HEK293 (cell line): ENCODE data around the gene TSHZ3.

Source experiments
- KLF10 ChIP-seq: fragments of 450-650 bp; IDR thresholded peaks from 2 replicates; pipeline ENCODE4 v1.5.1; 2018; ENCODE audit warnings: missing biosample characterization, mild to moderate bottlenecking, missing genetic modification characterization
- KLF7 ChIP-seq: fragments of 450-650 bp; formaldehyde crosslinking; IDR thresholded peaks from 2 replicates; pipeline ENCODE4 v1.5.1; 2016; ENCODE audit warnings: missing biosample characterization, missing genetic modification characterization, borderline replicate concordance
- PRDM1 ChIP-seq: fragments of 450-650 bp; formaldehyde crosslinking; IDR thresholded peaks from 2 replicates; pipeline ENCODE4; 2016; ENCODE audit warnings: missing biosample characterization, missing genetic modification characterization
- SALL2 ChIP-seq: fragments of 450-650 bp; formaldehyde crosslinking; IDR thresholded peaks from 2 replicates; pipeline ENCODE4 v1.5.0; 2017; ENCODE audit warnings: missing biosample characterization, mild to moderate bottlenecking, missing genetic modification characterization, borderline replicate concordance
- SCRT1 ChIP-seq: fragments of 450-650 bp; formaldehyde crosslinking; IDR thresholded peaks from 2 replicates; pipeline ENCODE4 v1.5.1; 2016; ENCODE audit warnings: missing biosample characterization, missing genetic modification characterization, borderline replicate concordance
- SCRT2 ChIP-seq: fragments of 450-650 bp; formaldehyde crosslinking; IDR thresholded peaks from 2 replicates; pipeline ENCODE4 v1.5.1; 2016; ENCODE audit warnings: missing biosample characterization, missing genetic modification characterization
- ZBTB8A ChIP-seq: fragments of 450-650 bp; formaldehyde crosslinking; IDR thresholded peaks from 2 replicates; pipeline ENCODE4 v1.5.1; 2016; ENCODE audit warnings: missing biosample characterization, missing genetic modification characterization
- ZFHX2 ChIP-seq: fragments of 450-650 bp; formaldehyde crosslinking; conservative IDR thresholded peaks from 2 replicates; pipeline ENCODE4 v1.5.1; 2016; ENCODE audit warnings: missing biosample characterization, missing genetic modification characterization
- ZNF114 ChIP-seq: fragments of 450-650 bp; formaldehyde crosslinking; IDR thresholded peaks from 2 replicates; pipeline ENCODE4 v1.5.0; 2017; ENCODE audit warnings: missing biosample characterization, missing genetic modification characterization
- ZNF16 ChIP-seq: fragments of 450-650 bp; formaldehyde crosslinking; IDR thresholded peaks from 2 replicates; pipeline ENCODE4 v1.5.1; 2016; ENCODE audit warnings: low read depth, missing biosample characterization, missing genetic modification characterization
- ZNF2 ChIP-seq: fragments of 450-650 bp; formaldehyde crosslinking; IDR thresholded peaks from 2 replicates; pipeline ENCODE4 v1.5.1; 2016; ENCODE audit warnings: missing biosample characterization, missing genetic modification characterization
- ZNF266 ChIP-seq: fragments of 450-650 bp; formaldehyde crosslinking; IDR thresholded peaks from 2 replicates; pipeline ENCODE4 v1.5.1; 2016; ENCODE audit warnings: missing biosample characterization, missing genetic modification characterization, low read depth
- ZNF350 ChIP-seq: fragments of 450-650 bp; formaldehyde crosslinking; IDR thresholded peaks from 2 replicates; pipeline ENCODE4 v1.5.0; 2017; ENCODE audit warnings: missing biosample characterization, mild to moderate bottlenecking, missing genetic modification characterization
- ZNF404 ChIP-seq: fragments of 450-650 bp; formaldehyde crosslinking; IDR thresholded peaks from 2 replicates; pipeline ENCODE4 v1.5.1; 2017; ENCODE audit warnings: missing biosample characterization, missing genetic modification characterization
- ZNF423 ChIP-seq: fragments of 450-650 bp; formaldehyde crosslinking; IDR thresholded peaks from 2 replicates; pipeline ENCODE4 v1.5.1; 2016; ENCODE audit warnings: missing biosample characterization, missing genetic modification characterization
- ZNF785 ChIP-seq: fragments of 450-650 bp; formaldehyde crosslinking; IDR thresholded peaks from 2 replicates; pipeline ENCODE4 v1.5.1; 2016; ENCODE audit warnings: missing biosample characterization, missing genetic modification characterization
- ZXDB ChIP-seq: fragments of 450-650 bp; formaldehyde crosslinking; IDR thresholded peaks from 2 replicates; pipeline ENCODE4 v1.5.1; 2016; ENCODE audit warnings: missing biosample characterization, missing genetic modification characterization
- TF ChIP-seq, protein P1 (sequence below): fragments of 450-650 bp; formaldehyde crosslinking; IDR thresholded peaks from 2 replicates; pipeline ENCODE4 v1.5.1; 2016; ENCODE audit warnings: missing biosample characterization, missing genetic modification characterization
- TF ChIP-seq, protein P2 (sequence below): fragments of 450-650 bp; formaldehyde crosslinking; IDR thresholded peaks from 2 replicates; pipeline ENCODE4 v1.5.1; 2016; ENCODE audit warnings: missing biosample characterization, missing genetic modification characterization
- TF ChIP-seq, protein P3 (sequence below): fragments of 450-650 bp; formaldehyde crosslinking; IDR thresholded peaks from 2 replicates; pipeline ENCODE4 v1.5.1; 2016; ENCODE audit warnings: missing biosample characterization, missing genetic modification characterization, low read depth
- TF ChIP-seq, protein P4 (sequence below): fragments of 450-650 bp; formaldehyde crosslinking; IDR thresholded peaks from 2 replicates; pipeline ENCODE4 v1.5.1; 2016; ENCODE audit warnings: missing biosample characterization, missing genetic modification characterization
- TF ChIP-seq, protein P5 (sequence below): fragments of 450-650 bp; formaldehyde crosslinking; IDR thresholded peaks from 2 replicates; pipeline ENCODE4 v1.5.1; 2016; ENCODE audit warnings: missing biosample characterization, missing genetic modification characterization
- TF ChIP-seq, protein P6 (sequence below): fragments of 450-650 bp; formaldehyde crosslinking; IDR thresholded peaks from 2 replicates; pipeline ENCODE4 v1.5.1; 2016; ENCODE audit warnings: missing biosample characterization, missing genetic modification characterization
- TF ChIP-seq, protein P7 (sequence below): fragments of 450-650 bp; formaldehyde crosslinking; IDR thresholded peaks from 2 replicates; pipeline ENCODE4 v1.5.1; 2016; ENCODE audit warnings: missing biosample characterization, missing genetic modification characterization

TSHZ3 gene

DNA sequence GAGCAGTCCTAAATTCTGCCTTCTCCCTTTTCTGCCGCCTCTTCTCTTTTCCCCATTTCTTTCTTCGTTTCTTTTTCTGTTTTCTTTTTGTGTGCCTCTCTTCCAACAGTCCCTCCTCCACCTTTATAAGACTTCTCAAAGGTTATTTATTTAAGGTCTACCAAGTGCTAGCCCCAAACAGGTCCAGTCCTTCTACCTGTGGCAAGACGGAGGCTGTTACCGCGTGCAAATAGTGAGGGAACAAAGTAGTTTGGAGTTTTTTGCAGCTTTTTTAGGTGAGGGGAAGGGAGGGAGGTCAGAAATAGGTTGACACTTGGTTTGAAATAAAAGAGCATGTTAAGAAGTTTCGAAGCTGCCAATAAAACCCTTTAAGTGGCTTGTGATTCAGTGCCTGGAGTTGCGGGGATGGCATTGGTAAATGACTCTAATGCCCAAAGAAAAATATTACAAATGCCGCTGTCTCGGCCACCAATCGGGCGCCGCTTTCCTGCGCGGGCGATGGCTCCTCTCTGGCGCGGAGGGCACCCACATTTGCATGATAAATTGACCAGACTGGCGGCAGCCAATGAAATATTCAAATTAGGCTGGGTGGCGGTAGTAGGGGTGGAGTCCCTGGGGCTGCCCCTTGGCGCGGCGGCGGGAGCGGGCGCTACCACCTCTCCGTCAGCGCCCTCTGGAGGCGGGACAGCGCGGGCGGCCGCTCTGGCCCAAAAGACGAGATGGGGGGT, 7.5 kb upstream of the TSHZ3 start (continued):
- TF ChIP-seq, protein P1, sequence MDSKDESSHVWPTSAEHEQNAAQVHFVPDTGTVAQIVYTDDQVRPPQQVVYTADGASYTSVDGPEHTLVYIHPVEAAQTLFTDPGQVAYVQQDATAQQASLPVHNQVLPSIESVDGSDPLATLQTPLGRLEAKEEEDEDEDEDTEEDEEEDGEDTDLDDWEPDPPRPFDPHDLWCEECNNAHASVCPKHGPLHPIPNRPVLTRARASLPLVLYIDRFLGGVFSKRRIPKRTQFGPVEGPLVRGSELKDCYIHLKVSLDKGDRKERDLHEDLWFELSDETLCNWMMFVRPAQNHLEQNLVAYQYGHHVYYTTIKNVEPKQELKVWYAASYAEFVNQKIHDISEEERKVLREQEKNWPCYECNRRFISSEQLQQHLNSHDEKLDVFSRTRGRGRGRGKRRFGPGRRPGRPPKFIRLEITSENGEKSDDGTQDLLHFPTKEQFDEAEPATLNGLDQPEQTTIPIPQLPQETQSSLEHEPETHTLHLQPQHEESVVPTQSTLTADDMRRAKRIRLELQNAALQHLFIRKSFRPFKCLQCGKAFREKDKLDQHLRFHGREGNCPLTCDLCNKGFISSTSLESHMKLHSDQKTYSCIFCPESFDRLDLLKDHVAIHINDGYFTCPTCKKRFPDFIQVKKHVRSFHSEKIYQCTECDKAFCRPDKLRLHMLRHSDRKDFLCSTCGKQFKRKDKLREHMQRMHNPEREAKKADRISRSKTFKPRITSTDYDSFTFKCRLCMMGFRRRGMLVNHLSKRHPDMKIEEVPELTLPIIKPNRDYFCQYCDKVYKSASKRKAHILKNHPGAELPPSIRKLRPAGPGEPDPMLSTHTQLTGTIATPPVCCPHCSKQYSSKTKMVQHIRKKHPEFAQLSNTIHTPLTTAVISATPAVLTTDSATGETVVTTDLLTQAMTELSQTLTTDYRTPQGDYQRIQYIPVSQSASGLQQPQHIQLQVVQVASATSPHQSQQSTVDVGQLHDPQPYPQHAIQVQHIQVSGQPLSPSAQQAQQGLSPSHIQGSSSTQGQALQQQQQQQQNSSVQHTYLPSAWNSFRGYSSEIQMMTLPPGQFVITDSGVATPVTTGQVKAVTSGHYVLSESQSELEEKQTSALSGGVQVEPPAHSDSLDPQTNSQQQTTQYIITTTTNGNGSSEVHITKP (tag by site-specific recombination), result peak; percentile 73
- TF ChIP-seq KLF10 (tag by site-specific recombination) (no peak), ZFHX2 (tag by site-specific recombination) (0 out of 2 replicates have a peak, but pooled peaks have one; percentile 7), ZNF2 (tag by site-specific recombination) (peak; percentile 95), ZBTB8A (peak; percentile 81), KLF7 (tag by site-specific recombination) (0 out of 2 replicates have a peak, but pooled peaks have one; percentile 12), ZNF16 (tag by site-specific recombination) (no peak), ZNF350 (tag by site-specific recombination) (no peak), ZNF423 (tag by site-specific recombination) (peak; percentile 72; the same call in 1 of the 2 replicates), SALL2 (tag by site-specific recombination) (no peak), ZXDB (tag by site-specific recombination) (peak; percentile 26; the same call in 1 of the 2 replicates), ZNF785 (tag by site-specific recombination) (no peak), SCRT1 (tag by site-specific recombination) (peak; percentile 65; the same call in 1 of the 2 replicates), ZNF114 (tag by site-specific recombination) (no peak), ZNF404 (tag by site-specific recombination) (no peak), PRDM1 (tag by site-specific recombination) (no peak), SCRT2 (peak; percentile 73), ZNF266 (no peak)
- TF ChIP-seq, protein P2, sequence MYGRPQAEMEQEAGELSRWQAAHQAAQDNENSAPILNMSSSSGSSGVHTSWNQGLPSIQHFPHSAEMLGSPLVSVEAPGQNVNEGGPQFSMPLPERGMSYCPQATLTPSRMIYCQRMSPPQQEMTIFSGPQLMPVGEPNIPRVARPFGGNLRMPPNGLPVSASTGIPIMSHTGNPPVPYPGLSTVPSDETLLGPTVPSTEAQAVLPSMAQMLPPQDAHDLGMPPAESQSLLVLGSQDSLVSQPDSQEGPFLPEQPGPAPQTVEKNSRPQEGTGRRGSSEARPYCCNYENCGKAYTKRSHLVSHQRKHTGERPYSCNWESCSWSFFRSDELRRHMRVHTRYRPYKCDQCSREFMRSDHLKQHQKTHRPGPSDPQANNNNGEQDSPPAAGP (tag by site-specific recombination), result no peak
- TF ChIP-seq, protein P3, sequence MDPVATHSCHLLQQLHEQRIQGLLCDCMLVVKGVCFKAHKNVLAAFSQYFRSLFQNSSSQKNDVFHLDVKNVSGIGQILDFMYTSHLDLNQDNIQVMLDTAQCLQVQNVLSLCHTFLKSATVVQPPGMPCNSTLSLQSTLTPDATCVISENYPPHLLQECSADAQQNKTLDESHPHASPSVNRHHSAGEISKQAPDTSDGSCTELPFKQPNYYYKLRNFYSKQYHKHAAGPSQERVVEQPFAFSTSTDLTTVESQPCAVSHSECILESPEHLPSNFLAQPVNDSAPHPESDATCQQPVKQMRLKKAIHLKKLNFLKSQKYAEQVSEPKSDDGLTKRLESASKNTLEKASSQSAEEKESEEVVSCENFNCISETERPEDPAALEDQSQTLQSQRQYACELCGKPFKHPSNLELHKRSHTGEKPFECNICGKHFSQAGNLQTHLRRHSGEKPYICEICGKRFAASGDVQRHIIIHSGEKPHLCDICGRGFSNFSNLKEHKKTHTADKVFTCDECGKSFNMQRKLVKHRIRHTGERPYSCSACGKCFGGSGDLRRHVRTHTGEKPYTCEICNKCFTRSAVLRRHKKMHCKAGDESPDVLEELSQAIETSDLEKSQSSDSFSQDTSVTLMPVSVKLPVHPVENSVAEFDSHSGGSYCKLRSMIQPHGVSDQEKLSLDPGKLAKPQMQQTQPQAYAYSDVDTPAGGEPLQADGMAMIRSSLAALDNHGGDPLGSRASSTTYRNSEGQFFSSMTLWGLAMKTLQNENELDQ (tag by site-specific recombination), result no peak
- TF ChIP-seq, protein P4, sequence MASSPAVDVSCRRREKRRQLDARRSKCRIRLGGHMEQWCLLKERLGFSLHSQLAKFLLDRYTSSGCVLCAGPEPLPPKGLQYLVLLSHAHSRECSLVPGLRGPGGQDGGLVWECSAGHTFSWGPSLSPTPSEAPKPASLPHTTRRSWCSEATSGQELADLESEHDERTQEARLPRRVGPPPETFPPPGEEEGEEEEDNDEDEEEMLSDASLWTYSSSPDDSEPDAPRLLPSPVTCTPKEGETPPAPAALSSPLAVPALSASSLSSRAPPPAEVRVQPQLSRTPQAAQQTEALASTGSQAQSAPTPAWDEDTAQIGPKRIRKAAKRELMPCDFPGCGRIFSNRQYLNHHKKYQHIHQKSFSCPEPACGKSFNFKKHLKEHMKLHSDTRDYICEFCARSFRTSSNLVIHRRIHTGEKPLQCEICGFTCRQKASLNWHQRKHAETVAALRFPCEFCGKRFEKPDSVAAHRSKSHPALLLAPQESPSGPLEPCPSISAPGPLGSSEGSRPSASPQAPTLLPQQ, result 0 out of 2 replicates have a peak, but pooled peaks have one; percentile 21
- TF ChIP-seq, protein P5, sequence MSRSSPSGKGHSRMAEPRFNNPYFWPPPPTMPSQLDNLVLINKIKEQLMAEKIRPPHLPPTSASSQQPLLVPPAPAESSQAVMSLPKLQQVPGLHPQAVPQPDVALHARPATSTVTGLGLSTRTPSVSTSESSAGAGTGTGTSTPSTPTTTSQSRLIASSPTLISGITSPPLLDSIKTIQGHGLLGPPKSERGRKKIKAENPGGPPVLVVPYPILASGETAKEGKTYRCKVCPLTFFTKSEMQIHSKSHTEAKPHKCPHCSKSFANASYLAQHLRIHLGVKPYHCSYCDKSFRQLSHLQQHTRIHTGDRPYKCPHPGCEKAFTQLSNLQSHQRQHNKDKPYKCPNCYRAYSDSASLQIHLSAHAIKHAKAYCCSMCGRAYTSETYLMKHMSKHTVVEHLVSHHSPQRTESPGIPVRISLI (tag by site-specific recombination), result no peak
- TF ChIP-seq, protein P6, sequence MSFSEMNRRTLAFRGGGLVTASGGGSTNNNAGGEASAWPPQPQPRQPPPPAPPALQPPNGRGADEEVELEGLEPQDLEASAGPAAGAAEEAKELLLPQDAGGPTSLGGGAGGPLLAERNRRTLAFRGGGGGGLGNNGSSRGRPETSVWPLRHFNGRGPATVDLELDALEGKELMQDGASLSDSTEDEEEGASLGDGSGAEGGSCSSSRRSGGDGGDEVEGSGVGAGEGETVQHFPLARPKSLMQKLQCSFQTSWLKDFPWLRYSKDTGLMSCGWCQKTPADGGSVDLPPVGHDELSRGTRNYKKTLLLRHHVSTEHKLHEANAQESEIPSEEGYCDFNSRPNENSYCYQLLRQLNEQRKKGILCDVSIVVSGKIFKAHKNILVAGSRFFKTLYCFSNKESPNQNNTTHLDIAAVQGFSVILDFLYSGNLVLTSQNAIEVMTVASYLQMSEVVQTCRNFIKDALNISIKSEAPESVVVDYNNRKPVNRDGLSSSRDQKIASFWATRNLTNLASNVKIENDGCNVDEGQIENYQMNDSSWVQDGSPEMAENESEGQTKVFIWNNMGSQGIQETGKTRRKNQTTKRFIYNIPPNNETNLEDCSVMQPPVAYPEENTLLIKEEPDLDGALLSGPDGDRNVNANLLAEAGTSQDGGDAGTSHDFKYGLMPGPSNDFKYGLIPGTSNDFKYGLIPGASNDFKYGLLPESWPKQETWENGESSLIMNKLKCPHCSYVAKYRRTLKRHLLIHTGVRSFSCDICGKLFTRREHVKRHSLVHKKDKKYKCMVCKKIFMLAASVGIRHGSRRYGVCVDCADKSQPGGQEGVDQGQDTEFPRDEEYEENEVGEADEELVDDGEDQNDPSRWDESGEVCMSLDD (tag by site-specific recombination), result peak; percentile 87
- TF ChIP-seq, protein P7, sequence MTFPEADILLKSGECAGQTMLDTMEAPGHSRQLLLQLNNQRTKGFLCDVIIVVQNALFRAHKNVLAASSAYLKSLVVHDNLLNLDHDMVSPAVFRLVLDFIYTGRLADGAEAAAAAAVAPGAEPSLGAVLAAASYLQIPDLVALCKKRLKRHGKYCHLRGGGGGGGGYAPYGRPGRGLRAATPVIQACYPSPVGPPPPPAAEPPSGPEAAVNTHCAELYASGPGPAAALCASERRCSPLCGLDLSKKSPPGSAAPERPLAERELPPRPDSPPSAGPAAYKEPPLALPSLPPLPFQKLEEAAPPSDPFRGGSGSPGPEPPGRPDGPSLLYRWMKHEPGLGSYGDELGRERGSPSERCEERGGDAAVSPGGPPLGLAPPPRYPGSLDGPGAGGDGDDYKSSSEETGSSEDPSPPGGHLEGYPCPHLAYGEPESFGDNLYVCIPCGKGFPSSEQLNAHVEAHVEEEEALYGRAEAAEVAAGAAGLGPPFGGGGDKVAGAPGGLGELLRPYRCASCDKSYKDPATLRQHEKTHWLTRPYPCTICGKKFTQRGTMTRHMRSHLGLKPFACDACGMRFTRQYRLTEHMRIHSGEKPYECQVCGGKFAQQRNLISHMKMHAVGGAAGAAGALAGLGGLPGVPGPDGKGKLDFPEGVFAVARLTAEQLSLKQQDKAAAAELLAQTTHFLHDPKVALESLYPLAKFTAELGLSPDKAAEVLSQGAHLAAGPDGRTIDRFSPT, result peak; percentile 96
